COR-L47 (cell line): Measurements from ENCODE around the gene NSD1.
"Not testable (repeated sequence)": the region's sequence is repeated elsewhere in the genome, so short reads cannot be mapped to it uniquely, and the experiment has no call there.

Experiments used
- DNase-seq: peaks from one replicate; lab custom pipeline; 2025; lab: John Stamatoyannopoulos, UW

The NSD1 gene

GRCh38 chr5:177130211-177131018, 3.2 kb upstream of the NSD1 start:
- no peak for DNase-seq

DNA sequence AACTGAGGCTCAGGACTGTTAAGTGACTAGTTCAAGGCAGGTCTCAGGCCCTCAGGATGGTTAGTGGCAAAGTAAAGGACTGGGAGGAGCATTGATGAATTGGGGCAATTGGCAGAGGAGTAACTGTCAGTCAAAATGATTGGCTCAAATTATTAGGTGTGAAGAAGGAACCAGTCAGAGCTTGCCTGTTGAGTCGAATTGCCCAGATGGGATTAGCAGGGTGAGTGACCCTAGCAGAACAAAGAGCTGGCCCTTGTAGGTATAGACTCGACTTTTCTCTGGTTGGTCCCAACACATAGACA, 2.6 kb upstream of the NSD1 start:
- no peak for DNase-seq

DNA sequence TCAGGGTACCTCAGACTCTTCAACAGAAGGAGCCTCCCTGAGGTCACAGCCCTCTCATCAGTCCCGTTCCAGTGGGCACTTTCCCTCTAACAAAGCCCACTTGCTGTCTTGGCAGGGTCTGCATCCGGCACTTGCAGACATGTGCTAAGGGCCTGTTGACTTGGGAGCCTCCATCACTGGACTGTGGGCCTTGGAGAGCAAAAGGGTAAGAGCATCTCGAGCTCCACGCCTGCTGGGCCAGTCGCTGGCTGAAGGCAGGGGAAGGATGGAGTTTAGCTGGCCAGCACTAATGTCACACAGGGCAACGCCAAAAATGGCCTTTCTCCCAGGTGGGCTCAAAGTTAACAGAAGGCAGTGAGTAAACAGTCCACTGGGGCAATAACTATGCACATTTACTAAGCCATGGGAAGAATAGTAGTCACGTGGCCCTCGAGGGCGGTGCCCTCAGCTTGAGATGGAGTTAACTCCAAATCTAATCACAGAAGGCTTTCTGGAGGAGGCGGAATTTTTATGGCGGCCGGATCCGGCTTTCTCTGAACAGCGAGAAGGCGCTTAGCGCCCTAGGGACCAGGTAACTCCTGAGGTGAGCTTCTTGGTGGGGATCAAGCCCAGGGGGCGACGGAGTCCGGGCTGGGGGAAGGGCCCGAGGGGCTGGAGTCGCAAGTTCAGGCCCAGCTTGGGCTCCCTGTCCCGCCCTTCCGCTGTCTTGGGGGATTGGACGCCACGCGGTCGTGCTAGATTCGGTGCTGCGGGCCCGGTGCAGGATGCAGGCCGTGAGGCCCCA, 2.0 kb upstream of the NSD1 start:
- no peak for DNase-seq

- DNase-seq: no peak
These were observed 1.2 kb upstream of the NSD1 start for GRCh38 chr5:177132136-177133095.

- DNase-seq: peak; percentile 37
These were observed 502 bp downstream of the NSD1 start for GRCh38 chr5:177133853-177134696.

GRCh38 chr5:177134697-177135225, 1.2 kb downstream of the NSD1 start:
- DNase-seq: no peak

DNA sequence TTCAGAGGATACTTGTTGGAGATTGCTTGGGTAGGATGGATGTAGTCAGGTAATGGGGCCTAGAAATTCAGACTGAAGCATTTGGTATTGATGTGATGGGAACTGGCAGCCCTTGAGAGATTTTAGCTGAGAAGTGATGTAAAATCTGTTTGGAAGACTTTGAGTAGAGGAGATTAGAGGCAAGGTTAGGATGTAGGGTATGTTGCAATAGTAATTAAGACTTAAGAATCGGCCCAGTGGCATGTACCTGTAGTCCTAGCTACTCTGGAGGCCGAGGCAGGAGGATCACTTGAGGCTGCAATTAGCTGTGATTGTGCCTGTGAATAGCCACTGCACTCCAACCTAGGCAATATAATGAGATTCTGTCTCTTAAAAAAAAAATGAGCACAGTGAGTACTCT, 6.7 kb downstream of the NSD1 start:
- no peak for DNase-seq

DNA sequence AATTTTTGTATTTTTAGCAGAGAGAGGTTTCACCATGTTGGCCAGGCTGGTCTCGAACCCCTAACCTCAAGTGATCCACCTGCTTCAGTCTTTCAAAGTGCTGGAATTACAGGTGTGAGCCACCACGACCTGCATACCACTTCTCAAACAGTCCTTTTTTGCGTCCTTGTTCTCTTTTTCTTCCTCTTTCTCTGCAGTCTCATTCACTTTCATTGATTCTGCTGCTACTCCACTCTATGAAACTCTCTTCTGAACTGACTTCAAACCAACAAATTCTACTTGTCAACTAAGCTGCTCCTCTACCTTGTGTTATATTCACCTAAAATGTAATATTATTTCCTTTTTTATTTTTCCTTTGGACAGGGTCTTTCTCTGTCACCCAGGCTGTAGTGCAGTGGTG, 7.9 kb downstream of the NSD1 start:
- no peak for DNase-seq

GRCh38 chr5:177142098-177142611, 8.6 kb downstream of the NSD1 start:
- no peak for DNase-seq

- no peak for DNase-seq
These were observed 9.2 kb downstream of the NSD1 start for GRCh38 chr5:177142778-177143177.

DNA sequence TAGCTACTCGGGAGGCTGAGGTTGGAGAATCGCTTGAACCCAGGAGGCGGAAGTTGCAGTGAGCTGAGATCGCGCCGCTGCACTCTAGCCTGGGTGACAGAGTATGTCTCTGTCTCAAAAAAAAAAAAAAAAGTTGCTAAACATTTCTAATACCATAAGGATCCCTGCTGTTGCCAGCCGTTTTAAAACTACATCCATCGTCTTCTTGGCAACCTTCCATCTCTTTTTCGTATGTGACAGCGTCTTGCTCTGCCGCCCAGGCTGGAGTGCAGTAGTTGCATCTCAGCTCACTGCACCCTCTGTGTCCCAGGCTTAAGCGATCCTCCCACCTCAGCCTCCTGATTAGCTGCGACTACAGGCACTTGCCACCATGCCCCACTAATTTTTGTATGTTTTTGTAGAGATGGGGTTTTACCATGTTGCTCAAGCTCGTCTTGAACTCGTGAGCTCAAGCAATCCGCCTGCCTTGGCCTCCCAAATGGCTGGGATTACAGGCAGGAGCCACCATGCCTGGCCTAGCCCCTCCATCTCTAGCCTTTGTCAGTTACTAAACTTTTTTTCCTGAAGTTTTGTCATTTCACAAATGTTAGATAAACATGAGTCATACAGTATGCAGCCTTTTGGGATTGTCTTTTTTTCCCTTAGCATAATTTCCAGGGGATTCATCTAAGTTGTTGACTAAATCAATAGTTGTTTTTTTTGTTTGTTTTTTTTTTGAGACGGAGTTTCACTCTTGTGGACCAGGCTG, 13.5 kb downstream of the NSD1 start:
- no peak for DNase-seq

DNA sequence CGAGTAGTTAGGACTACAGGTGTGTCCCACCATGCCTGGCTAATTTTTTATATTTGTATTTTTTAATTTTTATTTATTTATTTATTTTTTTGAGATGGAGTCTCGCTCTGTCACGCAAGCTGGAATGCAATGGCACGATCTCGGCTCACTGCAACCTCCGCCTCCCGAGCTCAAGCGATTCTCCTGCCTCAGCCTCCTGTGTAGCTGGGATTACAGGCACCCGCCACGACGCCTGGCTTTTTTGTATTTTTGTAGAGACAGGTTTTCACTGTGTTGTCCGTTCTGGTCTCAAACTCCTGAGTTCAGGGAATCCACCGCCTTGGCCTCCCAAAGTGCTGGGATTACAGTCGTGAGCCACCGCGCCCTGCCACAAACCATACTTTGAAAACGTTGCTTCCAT, 16.5 kb downstream of the NSD1 start:
- not testable (repeated sequence) for DNase-seq

- no peak for DNase-seq
These were observed 20.6 kb downstream of the NSD1 start for GRCh38 chr5:177154003-177154643.

GRCh38 chr5:177162379-177162778, 28.8 kb downstream of the NSD1 start:
- DNase-seq: no peak

- DNase-seq: no peak
These were observed 29.9 kb downstream of the NSD1 start for GRCh38 chr5:177163500-177163899.

GRCh38 chr5:177169271-177169670, 35.7 kb downstream of the NSD1 start:
- no peak for DNase-seq

GRCh38 chr5:177171961-177172360, 38.4 kb downstream of the NSD1 start:
- no peak for DNase-seq

DNA sequence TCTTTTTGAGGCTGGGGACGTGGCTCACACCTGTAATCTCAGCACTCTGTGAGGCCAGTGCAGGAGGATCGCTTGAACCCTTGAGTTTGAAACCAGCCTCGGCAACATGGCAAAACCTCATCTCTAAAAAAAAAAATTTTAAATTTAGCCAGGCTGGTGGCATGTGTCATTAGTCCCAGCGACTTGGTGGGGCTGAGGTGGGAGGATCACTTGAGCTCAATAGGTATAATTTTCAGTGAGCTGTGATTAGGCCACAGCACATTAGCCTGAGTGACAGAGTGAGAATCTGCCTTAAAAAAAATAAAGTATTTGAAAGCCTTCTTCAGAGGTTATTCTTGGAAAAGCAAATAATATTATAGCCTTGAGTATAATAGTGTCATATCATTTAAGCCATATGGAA, 41.8 kb downstream of the NSD1 start:
- no peak for DNase-seq

GRCh38 chr5:177176175-177176711, 42.7 kb downstream of the NSD1 start:
- DNase-seq: no peak
